NCI-H1092 treated with DMSO at 0.1 percent for 48 hours (cell line): ENCODE results near the gene SUMF1.
A peak's percentile ranks its signal among the peaks of the same experiment; 100 is the strongest.

Experiments used
- DNase-seq: peaks from one replicate; lab custom pipeline; 2025; lab: John Stamatoyannopoulos, UW

The SUMF1 gene

DNA sequence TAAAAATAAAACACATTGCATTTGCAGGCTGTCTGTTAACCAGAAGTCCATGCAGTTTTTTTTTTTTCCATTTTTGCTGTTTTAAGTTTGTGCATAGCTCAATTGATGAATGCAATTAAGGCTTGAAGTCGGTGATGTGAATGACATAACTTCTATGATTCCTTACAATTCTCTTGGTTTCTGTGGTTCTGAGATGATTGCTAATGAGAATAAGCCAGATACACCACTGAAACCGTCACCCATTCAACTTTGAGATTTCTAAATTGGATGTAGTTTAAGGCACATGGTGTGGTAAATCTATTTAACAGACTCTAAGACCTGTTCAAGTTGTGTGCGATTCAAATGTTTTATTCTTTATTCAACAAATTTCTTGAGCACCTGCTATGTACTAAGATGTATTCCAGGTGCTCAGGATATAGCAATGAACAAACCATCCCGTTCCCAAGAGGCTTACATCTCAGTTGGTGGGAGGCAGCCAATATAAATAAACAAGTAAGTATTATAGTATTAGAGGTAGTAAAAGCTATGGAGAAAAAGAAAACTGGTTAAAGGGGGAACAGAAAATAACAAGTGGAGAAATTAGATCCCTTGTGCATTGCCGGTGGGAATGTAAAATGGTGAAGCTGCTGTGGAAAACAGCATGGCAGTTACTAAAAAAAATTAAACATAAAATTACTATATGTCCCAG, 30.1 kb upstream of the SUMF1 start:
- DNase-seq, result no peak

DNA sequence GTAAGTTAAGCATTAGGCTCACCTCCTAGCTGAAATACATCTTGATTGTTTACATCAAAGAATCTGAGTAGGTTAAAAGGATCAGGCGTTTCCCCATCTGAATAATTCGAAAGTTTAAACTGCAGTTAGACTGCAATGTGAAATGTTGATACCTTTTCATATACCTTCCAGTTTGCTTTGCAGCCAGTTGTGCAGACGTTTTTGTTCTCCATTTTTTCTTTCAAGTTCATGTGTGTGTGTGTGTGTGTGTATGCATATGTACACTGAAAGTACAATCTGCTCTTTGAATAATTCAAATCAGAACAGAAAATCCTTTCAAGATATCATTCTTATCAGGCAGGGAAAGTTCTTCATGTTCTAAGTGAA, 29.0 kb upstream of the SUMF1 start:
- no peak for DNase-seq

DNA sequence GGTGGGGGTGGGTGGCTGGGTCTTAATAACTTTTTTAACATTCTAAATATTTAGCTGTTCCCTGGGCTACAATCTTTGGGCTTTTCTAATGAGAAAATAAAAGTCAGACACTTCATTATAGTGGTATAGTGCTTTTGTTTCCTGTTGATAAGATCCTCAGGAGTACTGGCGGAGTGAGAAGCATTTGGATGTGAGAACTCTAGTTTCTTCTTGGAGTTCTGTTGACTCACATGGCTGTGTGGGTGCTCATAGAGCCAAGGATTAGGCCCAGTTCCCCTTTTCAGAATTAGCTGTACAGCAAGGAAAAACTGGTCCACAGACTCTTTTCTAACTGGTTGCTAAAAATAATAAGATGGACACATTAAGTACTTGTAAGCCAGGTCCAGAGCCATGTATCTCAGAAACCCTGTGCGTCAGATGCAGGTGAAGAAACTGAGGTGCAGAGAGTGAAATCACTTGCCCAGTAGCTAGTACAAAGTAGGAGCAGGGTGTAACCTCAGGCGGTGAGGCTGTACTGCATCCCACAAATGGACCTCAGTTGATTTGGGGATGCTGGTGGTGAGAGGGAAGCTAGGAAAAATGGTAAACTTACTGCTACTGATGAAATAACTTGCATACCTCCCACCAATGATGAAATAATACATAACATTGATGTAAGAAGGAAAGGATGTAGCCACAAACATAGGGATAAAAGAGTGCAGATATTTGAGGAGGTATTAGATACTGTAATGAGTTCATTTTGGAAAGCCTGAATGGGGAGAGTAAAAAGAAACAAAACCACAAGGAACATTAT, 28.4 kb upstream of the SUMF1 start:
- no peak for DNase-seq

DNA sequence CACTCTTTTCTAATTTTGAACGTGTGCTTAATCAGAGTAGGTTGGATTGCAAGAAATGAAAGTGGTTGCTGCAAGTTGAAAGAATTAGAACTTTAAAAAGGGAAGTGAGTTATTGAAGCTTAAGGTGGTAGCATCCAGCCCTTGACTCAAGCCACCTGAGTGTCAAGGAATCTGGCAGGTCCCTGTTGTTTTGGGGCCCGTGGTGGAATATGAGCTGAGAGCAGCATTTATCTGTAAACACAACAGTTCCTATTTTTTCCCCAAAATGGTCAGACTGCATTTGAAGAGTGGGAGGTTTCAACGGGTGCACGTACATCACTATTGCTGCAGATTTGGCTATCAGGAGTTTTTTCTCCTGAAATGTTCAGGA, 27.8 kb upstream of the SUMF1 start:
- no peak for DNase-seq

DNA sequence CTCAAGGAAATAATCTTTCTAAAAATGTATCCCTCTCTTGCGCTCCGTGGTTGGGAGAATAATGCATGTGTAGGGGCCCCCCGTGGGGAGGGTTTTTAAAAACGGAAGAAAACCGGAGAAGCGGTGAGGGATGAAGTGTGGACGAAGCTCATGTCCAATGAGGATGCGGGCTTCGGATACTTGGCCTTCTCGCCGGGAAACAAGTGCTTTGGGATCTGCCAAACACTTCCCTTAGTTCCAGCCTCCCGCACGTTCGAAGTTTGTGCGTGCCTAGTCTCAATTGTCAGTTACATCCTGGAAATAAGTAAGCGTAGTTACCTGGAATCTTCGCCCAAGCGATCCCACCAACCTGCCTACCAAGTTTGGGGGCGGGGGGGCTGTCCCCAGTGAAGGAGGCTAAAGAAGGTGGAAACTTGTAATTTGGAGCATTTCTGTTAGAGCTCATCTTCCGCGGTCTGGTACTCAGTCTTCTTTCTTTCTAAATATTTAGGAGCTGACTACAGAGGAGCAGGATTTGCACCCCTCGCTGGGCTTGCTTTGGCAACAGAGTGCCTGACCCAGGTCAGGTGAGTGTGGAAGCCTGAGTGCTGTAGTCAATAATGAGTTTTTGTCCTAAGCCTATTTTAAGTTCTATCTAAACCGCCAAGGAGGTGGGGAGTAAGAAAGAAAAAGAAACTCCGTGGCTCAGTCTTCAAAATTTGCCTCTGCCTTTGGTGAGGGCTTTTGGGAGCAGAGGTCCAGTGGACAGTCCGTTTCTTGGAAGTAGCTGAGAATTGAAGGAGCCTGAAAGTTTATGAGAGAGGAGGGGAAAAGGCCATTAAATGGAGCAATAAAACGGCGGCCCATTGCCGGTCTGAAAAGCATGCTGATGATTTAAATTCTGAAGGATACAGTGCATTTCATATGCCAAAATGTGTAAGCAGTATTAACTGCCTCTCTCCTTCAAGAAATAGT, 27.1 kb upstream of the SUMF1 start:
- DNase-seq, result no peak

DNA sequence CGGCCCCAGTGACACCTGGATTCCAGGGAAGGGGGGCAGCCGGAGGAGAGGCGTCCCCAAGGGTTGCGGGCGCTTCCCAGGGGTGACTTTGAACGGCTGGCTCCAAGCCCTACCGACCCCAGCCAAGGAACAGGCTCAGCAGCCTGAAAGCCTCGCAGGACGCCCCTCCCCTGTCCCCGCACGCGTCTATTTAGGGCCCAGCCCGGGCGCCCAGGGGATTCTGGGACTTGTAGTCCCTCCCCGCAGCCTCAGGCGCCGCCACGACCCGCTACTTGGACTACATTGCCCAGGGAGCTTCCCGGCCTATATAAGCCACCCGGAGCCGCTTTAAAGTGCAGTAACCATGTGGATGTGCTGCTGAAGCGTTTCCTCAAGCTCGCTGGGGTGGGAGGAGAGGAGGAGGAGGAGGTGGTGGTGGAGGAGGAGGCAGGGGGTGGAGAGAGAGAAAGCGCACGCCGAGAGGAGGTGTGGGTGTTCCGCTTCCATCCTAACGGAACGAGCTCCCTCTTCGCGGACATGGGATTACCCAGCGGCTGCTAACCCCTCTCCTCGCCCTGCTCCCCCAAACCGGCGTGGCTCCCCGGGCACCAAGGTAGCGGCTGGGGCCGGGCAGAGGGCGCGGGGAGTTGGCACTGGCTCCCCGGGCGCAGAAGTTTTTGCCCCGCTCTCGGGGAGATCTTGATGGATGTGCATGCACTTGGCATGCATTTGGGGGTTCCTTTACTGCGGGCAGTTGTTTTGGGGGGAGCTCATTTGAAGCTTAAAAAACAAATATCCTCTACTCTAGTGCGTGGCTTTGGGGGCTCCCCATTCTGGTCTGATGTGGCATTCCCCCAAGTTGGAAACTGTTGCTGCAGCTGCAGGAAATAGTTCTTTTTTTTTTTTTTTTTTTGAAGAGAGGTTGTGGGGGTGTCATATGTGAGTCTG, 26.2 kb upstream of the SUMF1 start, which contains the start of gene ITPR1:
Gene ITPR1, plus strand, starts transcription at position 335 of the 927 bp plus-strand sequence. CDS start 23,144 bp downstream, outside the sequence.
- DNase-seq, result peak; percentile 59

DNA sequence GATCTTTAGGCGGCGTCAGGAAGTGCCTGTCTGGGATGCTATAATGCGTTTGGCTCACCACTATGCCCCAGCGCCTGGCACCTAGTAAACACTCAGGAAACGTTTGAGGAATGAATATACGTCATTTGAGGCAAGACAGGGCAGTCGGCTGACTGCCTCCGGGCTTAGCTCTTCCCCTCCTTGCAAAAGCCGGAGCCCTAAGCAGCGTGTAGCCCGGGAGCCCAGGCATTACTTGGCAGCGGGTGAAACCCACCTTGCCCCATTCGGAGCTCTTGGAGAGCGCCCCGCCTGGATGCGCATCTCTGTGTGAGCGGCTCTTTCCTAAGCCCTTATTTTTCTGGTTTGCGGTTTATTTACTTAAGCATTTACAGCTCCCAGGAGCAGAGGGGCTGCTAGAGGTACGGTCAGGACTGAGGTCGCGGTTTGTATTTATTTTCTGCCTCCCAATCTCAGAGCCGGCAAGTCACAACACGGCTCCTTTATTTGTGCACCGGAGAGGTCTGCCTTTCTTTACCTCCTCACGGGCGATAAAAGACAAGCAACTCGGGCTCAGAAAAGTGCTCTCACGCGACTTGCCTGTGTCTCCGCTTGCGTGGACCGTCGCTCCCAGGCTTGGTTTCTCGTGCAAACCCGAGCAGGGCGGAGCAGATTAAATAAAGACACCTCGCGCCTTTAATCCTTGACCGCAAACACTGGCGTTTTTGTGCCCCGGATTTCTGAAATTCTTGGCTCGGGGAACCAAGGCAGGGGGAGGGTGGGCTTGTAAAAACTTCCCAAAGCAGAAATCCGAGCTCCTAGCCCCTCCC, 25.3 kb upstream of the SUMF1 start:
- DNase-seq, result no peak

DNA sequence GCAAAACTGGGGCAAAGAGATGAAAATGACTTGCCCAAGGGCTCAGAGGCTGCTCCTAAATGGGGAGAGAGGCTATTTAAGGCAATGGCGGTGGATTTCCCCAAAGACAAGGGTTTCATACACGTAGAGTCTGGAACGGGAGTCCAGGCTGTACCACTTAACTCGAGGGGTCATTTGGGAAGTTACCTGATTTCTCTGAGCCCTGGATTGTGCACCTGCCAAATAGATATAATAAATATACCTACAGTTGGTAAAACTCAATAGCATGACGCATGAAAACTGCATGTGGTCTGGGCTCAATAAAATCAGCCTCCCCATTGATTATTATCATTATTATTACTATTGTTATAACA, 24.8 kb upstream of the SUMF1 start:
- no peak for DNase-seq

DNA sequence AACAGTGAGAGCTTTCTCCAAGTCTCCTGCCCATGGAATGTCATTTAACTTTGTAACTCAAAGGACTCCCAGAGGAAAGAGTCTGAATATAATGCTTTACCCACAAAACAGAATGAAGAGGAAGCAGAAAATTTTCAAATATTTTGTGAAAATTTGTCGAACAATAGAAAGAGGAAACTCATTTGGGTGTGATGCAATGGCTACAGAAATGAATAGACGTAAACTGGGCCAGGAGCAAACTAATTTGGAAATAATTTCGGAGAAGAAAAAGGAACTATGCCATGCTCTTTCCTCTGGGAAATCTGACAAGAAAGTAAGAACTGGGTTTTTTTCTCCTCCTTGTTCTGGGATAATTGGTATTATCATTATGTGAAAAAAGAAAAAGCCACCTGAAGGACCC, 11.2 kb upstream of the SUMF1 start:
- DNase-seq, result no peak

DNA sequence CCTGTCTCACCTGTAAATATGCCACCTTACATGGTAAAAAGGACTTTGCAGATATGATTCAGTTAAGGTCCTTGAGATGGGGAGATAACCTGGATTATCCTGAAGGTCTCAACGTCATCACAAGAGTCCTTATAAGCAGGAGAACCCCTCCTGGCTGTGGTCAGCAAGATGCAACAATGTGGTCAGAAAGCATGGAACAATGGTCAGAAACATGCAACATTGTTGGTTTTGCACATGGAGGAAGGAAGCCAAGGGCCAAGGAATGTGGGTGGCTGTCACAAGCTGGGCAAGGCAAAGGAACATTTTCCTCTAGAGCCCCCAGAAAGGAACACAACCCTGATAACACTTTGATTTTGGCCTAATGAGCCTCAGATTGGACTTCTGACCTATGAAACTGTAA, 9.4 kb upstream of the SUMF1 start:
- DNase-seq, result no peak

DNA sequence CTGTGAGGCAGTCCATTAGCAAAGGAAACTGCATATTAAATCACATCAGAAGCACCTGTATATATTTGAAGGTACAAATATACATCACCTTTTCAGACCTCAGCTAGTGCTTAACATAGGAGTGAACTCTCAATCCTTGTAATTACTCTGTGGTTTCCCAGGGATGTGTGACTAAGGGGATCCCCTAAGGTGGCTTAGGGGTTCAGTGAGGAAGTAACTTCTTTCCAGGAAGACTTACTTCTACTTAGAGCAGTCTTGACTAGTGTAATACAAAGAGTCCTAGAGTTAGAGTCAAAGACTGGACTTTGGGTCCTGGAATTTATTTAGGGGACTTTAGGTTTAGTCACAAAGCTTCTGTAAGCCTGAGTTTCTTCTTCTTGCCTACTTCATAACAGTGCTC, 8.7 kb upstream of the SUMF1 start:
- no peak for DNase-seq

DNA sequence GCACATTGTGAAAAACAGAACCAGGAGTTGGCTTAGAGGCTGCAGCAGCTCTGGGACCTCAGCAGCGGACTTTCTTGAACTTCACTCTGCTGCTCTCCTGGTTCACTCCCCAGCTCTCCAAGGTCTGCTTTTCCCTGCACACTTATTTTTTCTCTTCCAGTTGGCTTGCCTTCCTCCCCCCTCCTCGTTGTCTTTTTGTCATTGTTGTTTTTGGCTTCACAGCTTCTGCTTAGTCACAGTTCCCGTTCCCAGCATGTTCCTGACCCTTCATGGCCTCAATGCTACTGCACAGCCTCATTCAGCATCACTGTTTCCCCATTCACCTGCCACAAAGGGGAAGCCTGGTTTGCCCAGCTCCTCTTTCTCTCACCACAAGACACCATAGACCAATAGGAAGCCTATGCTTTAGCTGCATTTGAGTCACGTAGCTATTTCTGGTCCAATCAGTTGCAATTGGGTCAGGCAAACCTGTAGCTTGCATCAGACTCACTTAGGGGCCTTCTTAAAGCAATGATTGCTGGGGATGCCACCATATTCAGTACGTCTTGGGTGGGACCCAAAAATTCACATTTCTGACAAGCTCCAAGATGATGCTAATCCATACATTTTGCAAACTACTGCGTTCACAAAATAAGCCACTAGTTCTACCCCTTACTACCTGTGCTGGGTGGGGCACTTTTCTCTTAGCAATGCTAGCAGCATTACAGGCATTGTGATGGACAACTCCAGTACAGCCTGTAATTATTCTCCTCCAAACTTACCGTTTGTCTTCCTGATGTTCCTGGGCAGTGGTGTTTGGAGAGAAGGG, 7.8 kb upstream of the SUMF1 start:
- no peak for DNase-seq

DNA sequence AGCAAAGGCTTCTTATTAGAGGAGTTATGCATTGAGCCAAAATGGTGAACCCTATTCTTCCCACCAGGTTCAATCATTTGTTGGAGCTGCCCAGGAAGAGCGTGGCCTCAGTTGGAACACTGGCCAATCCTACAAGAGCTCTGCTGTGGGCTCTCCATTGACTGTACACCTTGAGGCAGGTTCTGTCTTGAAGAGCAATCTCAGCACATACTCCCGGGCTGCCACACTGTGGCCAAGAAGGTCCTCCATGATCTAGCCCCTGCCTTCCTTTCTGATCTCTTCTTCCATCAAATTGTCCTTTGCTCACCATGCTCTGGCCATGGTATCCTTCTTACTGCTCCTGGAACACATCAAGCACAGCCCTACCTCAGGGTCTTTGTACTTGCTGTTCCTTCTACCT, 5.7 kb upstream of the SUMF1 start:
- DNase-seq, result no peak

DNA sequence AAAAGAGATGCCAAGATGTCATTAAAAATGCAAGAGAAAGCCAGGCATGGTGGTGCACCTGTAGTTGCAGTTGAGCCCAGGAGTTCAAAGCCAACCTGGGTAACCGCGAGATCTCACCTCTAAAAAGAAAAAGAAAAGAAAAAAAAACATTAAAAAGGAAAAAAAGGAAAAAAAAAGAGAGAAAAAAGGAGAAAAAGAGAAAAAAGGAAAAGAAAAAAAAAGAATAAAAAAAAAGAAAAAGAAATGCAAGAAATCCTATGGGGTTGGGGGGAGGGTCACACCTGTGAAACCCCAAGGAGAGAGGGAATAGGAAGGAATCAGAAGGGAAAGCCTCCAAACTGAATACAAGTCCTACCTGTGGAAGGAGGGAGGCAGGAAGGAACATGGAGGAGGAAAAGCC, 5.2 kb upstream of the SUMF1 start:
- no peak for DNase-seq

DNA sequence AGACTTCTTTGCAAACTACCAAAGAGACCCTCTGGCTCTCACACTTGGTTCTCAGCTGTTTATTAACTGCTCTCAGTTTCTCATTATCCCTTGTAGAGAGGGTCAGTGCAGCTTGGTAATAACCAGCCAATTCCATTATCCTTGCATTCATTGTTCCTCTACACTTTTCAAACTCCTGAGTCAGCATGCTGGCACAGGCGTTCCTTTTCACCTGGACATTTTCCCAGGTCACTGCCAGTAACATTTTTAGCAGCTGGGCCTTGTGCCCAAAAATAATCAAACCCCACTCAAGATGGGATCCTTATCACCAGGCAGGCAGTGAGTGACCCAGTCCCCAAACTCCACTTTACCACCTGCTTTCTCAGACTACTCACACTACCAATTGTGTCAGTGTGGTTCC, 4.8 kb upstream of the SUMF1 start:
- DNase-seq, result no peak

DNA sequence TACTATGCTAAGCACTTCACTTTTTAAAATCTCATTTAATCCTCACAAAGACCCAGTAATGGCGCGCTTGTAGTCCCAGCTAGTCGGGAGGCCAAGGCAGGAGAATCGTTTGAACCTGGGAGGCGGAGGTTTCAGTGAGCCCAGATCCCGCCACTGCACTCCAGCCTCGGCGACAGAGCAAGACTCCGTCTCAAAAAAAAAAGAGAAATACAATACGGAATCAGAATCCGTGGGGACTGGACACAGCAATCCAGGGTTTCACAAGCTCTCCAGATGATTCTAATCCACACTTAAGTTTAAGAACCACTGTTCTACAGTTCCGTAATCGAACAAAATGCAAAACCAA, 426 bp upstream of the SUMF1 start:
- DNase-seq, result no peak

DNA sequence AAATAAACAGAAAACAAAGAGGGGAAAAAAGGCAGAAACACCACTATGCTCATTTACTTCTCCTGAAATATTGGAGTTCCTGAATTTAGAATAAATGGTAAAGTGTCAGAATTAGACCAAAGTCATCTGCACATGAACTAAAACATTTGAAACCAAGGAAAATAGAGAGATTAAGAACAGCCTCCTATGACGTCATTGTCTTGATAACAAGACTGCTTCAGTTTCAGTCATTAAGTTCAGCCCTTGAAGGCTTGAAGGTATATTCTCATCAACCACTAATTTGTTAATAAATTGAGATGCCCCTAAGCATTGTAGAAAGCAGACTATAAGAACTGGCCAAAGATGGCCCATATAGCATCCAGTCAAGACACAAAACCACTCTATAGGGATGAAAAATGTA, 2.5 kb downstream of the SUMF1 start:
- DNase-seq, result no peak

DNA sequence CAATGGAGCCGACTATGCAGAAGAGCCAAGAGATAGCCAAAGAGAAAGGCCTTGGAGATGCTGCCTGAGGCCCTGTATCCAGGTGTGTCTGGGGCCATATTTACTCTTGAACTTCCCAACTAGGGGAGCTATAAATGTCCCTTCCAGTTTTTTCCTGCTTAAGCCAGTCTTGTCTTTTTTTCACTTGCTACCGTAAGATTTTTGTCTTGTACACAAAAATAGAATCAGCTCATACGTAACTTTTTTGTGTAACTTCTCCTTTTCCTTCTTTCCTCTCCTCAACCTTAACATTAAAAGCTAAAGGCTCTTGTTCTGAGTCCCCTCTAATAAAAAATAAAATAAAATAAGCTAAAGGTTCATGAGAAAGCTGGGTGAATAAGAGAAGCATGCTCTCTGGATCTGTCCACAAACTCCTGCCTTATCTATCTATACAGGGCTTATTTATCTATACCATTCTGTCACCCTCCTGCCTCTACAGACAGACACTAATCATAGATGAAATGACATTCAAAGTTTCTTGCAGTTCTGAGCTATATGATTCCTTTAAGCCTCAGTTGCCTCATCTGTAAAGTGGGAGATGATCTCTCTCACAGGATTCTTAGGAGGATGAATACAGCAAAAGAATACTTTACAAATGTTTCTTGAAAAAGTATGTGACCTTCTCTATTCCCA, 4.6 kb downstream of the SUMF1 start:
- DNase-seq, result no peak

DNA sequence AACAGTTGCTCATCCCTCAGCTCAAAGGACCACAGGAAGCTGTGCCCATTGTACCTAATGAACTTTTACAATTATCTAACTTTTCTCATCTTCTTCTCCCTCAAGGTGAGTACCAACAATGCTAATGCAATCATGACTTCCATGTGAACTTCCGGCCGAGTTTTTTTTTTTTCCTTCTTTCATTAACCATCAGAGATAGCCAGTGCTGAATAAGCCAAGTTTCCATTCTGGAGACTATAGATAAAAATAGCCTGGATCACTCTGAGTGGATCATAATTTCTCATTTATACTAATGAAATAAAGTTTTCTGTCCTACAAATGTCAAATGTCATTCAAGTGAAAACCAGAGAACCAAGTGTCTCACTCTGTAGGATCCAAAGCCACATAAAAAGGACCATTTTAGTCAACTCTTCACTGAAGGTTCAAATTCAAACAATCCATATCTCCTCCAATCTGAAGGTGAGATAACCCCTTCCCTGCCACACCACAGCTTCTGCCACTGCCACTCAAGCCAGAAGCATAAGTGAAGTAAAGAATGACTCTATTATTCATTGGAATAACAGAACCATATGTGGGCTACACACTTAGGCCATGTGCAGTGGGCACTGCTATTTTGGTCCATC, 5.5 kb downstream of the SUMF1 start:
- DNase-seq, result no peak
